ENCODE data around the gene NOX5.

NOX5 gene

GRCh38 chr15:69087366-69087976 is 73.0 kb downstream of the NOX5 start:
- Mint-ChIP-seq H3K27ac (no peak overlapping the region), H3K36me3 (no peaks in the 10 kb centered on the region)

GRCh38 chr15:69088300-69088965 is 73.9 kb downstream of the NOX5 start:
- no peaks in the 10 kb centered on the region for H3K36me3 Mint-ChIP-seq
- H3K27ac Mint-ChIP-seq, result no peak overlapping the region
- DNase-seq (ENCODE audit: low spot score in 2 of 2) (no peak), ATAC-seq (no peak)
- H3K4me1 Mint-ChIP-seq, result no peaks in the 10 kb centered on the region
- no peak overlapping the region for H3K4me3 Mint-ChIP-seq
- H3K9me3 Mint-ChIP-seq, result no peaks in the 10 kb centered on the region

More at GRCh38 chr15:69087366-69087976, 73.0 kb downstream of the NOX5 start:
- H3K4me1 Mint-ChIP-seq, result no peaks in the 10 kb centered on the region
- DNase-seq (ENCODE audit: low spot score in 2 of 2) (no peak), ATAC-seq (no peak)
- H3K4me3 Mint-ChIP-seq, result no peak overlapping the region
- no peaks in the 10 kb centered on the region for H3K9me3 Mint-ChIP-seq

- H3K9me3 Mint-ChIP-seq, result no peaks in the 10 kb centered on the region
- DNase-seq (ENCODE audit: low spot score in 2 of 2) (no peak), ATAC-seq (no peak)
- no peak overlapping the region for H3K4me3 Mint-ChIP-seq
- H3K27ac Mint-ChIP-seq, result no peak overlapping the region
- H3K4me1 Mint-ChIP-seq, result no peaks in the 10 kb centered on the region
- no peaks in the 10 kb centered on the region for H3K36me3 Mint-ChIP-seq
These were observed 74.8 kb downstream of the NOX5 start for GRCh38 chr15:69089258-69089657.

- no peaks in the 10 kb centered on the region for H3K4me1 Mint-ChIP-seq
- no peak overlapping the region for H3K27ac Mint-ChIP-seq
- H3K9me3 Mint-ChIP-seq, result no peaks in the 10 kb centered on the region
- H3K36me3 Mint-ChIP-seq, result no peaks in the 10 kb centered on the region
- DNase-seq (ENCODE audit: low spot score in 2 of 2), result no peak
- no peak for ATAC-seq
- no peak overlapping the region for H3K4me3 Mint-ChIP-seq
These were observed 75.9 kb downstream of the NOX5 start for GRCh38 chr15:69090197-69090948.

- no peak for ATAC-seq
- no peak for DNase-seq (ENCODE audit: low spot score in 2 of 2)
- no peaks in the 10 kb centered on the region for H3K4me1 Mint-ChIP-seq
- H3K9me3 Mint-ChIP-seq, result no peaks in the 10 kb centered on the region
- H3K27ac Mint-ChIP-seq, result no peak overlapping the region
- no peak overlapping the region for H3K4me3 Mint-ChIP-seq
- no peaks in the 10 kb centered on the region for H3K36me3 Mint-ChIP-seq
These were observed 77.2 kb downstream of the NOX5 start for GRCh38 chr15:69091654-69092053.

- DNase-seq (ENCODE audit: low spot score in 2 of 2) (no peak), ATAC-seq (no peak)
- Mint-ChIP-seq H3K4me3 (no peak overlapping the region), H3K27ac (no peak overlapping the region), H3K36me3 (no peaks in the 10 kb centered on the region), H3K4me1 (no peaks in the 10 kb centered on the region), H3K9me3 (no peaks in the 10 kb centered on the region)
These were observed 77.7 kb downstream of the NOX5 start for GRCh38 chr15:69092159-69092558.

- H3K9me3 Mint-ChIP-seq, result no peaks in the 10 kb centered on the region
- ATAC-seq, result no peak
- no peak for DNase-seq (ENCODE audit: low spot score in 2 of 2)
- no peak overlapping the region for H3K4me3 Mint-ChIP-seq
- H3K4me1 Mint-ChIP-seq, result no peaks in the 10 kb centered on the region
- no peaks in the 10 kb centered on the region for H3K36me3 Mint-ChIP-seq
- H3K27ac Mint-ChIP-seq, result no peak overlapping the region
These were observed 78.6 kb downstream of the NOX5 start for GRCh38 chr15:69093127-69093526.

- Mint-ChIP-seq H3K4me1 (no peaks in the 10 kb centered on the region), H3K36me3 (no peaks in the 10 kb centered on the region), H3K4me3 (no peak overlapping the region), H3K9me3 (no peaks in the 10 kb centered on the region), H3K27ac (no peak overlapping the region)
- DNase-seq (ENCODE audit: low spot score in 2 of 2) (no peak), ATAC-seq (no peak)
These were observed 79.1 kb downstream of the NOX5 start for GRCh38 chr15:69093614-69094013.

GRCh38 chr15:69094124-69094921 is 79.8 kb downstream of the NOX5 start:
- no peak for DNase-seq (ENCODE audit: low spot score in 2 of 2)
- no peak overlapping the region for H3K4me3 Mint-ChIP-seq
- no peak overlapping the region for H3K27ac Mint-ChIP-seq
- H3K36me3 Mint-ChIP-seq, result no peaks in the 10 kb centered on the region
- no peaks in the 10 kb centered on the region for H3K4me1 Mint-ChIP-seq
- no peaks in the 10 kb centered on the region for H3K9me3 Mint-ChIP-seq
- no peak for ATAC-seq

- ATAC-seq (no peak), DNase-seq (ENCODE audit: low spot score in 2 of 2) (no peak)
- H3K36me3 Mint-ChIP-seq, result no peaks in the 10 kb centered on the region
- H3K9me3 Mint-ChIP-seq, result no peaks in the 10 kb centered on the region
- H3K4me3 Mint-ChIP-seq, result no peak overlapping the region
- H3K27ac Mint-ChIP-seq, result no peak overlapping the region
- H3K4me1 Mint-ChIP-seq, result no peaks in the 10 kb centered on the region
These were observed 80.8 kb downstream of the NOX5 start for GRCh38 chr15:69095274-69095673.

GRCh38 chr15:69096196-69096595 is 81.7 kb downstream of the NOX5 start:
- ATAC-seq, result no peak
- Mint-ChIP-seq H3K27ac (no peak overlapping the region), H3K4me1 (no peaks in the 10 kb centered on the region), H3K4me3 (no peak overlapping the region), H3K36me3 (no peaks in the 10 kb centered on the region), H3K9me3 (no peaks in the 10 kb centered on the region)
- no peak for DNase-seq (ENCODE audit: low spot score in 2 of 2)

- H3K4me3 Mint-ChIP-seq, result no peak overlapping the region
- no peak overlapping the region for H3K27ac Mint-ChIP-seq
- no peaks in the 10 kb centered on the region for H3K4me1 Mint-ChIP-seq
- no peaks in the 10 kb centered on the region for H3K9me3 Mint-ChIP-seq
- DNase-seq (ENCODE audit: low spot score in 2 of 2) (no peak), ATAC-seq (no peak)
- no peaks in the 10 kb centered on the region for H3K36me3 Mint-ChIP-seq
These were observed 82.1 kb downstream of the NOX5 start for GRCh38 chr15:69096626-69097025.

- no peaks in the 10 kb centered on the region for H3K36me3 Mint-ChIP-seq
- H3K4me1 Mint-ChIP-seq, result peaks cover 10% of the 10 kb centered on the region
- H3K4me3 Mint-ChIP-seq, result no peak overlapping the region
- no peaks in the 10 kb centered on the region for H3K9me3 Mint-ChIP-seq
- DNase-seq (ENCODE audit: low spot score in 2 of 2), result no peak
- ATAC-seq, result no peak
- no peak overlapping the region for H3K27ac Mint-ChIP-seq
These were observed 84.3 kb downstream of the NOX5 start for GRCh38 chr15:69098771-69099170.

- ATAC-seq, result no peak
- H3K27ac Mint-ChIP-seq, result no peak overlapping the region
- no peak overlapping the region for H3K4me3 Mint-ChIP-seq
- H3K9me3 Mint-ChIP-seq, result no peaks in the 10 kb centered on the region
- H3K4me1 Mint-ChIP-seq, result peaks cover 10% of the 10 kb centered on the region
- no peaks in the 10 kb centered on the region for H3K36me3 Mint-ChIP-seq
- no peak for DNase-seq (ENCODE audit: low spot score in 2 of 2)
These were observed 85.4 kb downstream of the NOX5 start for GRCh38 chr15:69099941-69100340.

- Mint-ChIP-seq H3K9me3 (no peaks in the 10 kb centered on the region), H3K4me3 (no peak overlapping the region), H3K27ac (no peak overlapping the region), H3K36me3 (no peaks in the 10 kb centered on the region), H3K4me1 (peaks cover 10% of the 10 kb centered on the region)
- ATAC-seq, result no peak
- DNase-seq (ENCODE audit: low spot score in 2 of 2), result no peak
These were observed 86.3 kb downstream of the NOX5 start for GRCh38 chr15:69100821-69101220.
